Head of caudate nucleus (tissue), 42 donors: Measurements from ENCODE around the gene TTLL11.
A peak's percentile ranks its signal among the peaks of the same experiment; 100 is the strongest.

Source experiments
- DNase-seq, 42 donors: peaks; one replicate each; pipeline versions ENCODE4 v3.0.0 to v3.0.0-alpha.2; 2020 to 2021; ENCODE audit warnings: mixed read lengths in 7 of 42
- intact Hi-C: fragments of 100-400 bp; cut with DNase I; formaldehyde crosslinking; loops from one replicate; pipeline ENCODE4 v1.15.0; 2022

The TTLL11 gene

DNA sequence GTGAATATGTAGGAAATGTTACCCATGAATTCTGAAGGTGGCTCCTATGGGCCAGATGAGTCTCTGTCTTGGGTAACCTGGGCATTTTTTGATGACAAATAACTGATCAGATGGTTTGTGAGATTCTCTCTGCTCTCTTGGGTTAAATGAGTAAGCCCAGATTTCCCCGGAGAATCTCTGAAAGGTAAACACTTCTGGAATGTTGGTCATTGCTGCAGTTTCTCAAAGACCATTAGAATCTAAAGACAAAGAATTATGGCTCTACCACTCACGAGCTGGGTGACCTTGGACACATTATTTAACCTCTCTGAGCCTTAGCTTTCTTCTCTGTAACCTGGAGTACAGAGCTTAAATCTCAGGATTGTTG is 250.5 kb downstream of the TTLL11 start:
- intact Hi-C loops, result no loop called here
- DNase-seq, result no peak

GRCh38 chr9:121841771-121842611 is 251.1 kb downstream of the TTLL11 start:
- peak in 8 of 42 donors; percentile 3 to 35 (median 16) for DNase-seq
- intact Hi-C loops, result no loop called here

GRCh38 chr9:121840838-121841760 is 252.0 kb downstream of the TTLL11 start:
- intact Hi-C loops, result no loop called here
- peak in 40 of 42 donors; percentile 50 to 92 (median 74) for DNase-seq

GRCh38 chr9:121839726-121840500 is 253.2 kb downstream of the TTLL11 start:
- DNase-seq, result peak in 13 of 42 donors; percentile 9 to 60 (median 31)
- intact Hi-C loops, result no loop called here

- intact Hi-C loops, result no loop called here
- DNase-seq, result peak in 30 of 42 donors; percentile 7 to 84 (median 56)
Observed at GRCh38 chr9:121838746-121839669, 254.1 kb downstream of the TTLL11 start.

GRCh38 chr9:121837113-121837961 is 255.8 kb downstream of the TTLL11 start:
- intact Hi-C loops, result no loop called here
- peak in 41 of 42 donors; percentile 21 to 90 (median 66) for DNase-seq

GRCh38 chr9:121836366-121836885 is 256.7 kb downstream of the TTLL11 start:
- peak in 9 of 42 donors; percentile 2 to 34 (median 8) for DNase-seq
- intact Hi-C loops, result no loop called here

GRCh38 chr9:121835587-121836365 is 257.3 kb downstream of the TTLL11 start:
- intact Hi-C loops, result no loop called here
- peak in 5 of 42 donors; percentile 2 to 20 (median 5) for DNase-seq

- intact Hi-C loops, result no loop called here
- DNase-seq, result peak in 11 of 42 donors; percentile 1 to 30 (median 14)
Observed at GRCh38 chr9:121833061-121833460, 260.0 kb downstream of the TTLL11 start.

- peak in 6 of 42 donors; percentile 2 to 13 (median 8) for DNase-seq
- intact Hi-C loops, result no loop called here
Observed at GRCh38 chr9:121831869-121832268, 261.2 kb downstream of the TTLL11 start.

GRCh38 chr9:121830441-121831140 is 262.5 kb downstream of the TTLL11 start:
- intact Hi-C loops, result no loop called here
- peak in 10 of 42 donors; percentile 2 to 41 (median 14) for DNase-seq

- DNase-seq, result peak in 14 of 42 donors; percentile 1 to 60 (median 22)
- intact Hi-C loops, result no loop called here
Observed at GRCh38 chr9:121827251-121827967, 265.7 kb downstream of the TTLL11 start.

DNA sequence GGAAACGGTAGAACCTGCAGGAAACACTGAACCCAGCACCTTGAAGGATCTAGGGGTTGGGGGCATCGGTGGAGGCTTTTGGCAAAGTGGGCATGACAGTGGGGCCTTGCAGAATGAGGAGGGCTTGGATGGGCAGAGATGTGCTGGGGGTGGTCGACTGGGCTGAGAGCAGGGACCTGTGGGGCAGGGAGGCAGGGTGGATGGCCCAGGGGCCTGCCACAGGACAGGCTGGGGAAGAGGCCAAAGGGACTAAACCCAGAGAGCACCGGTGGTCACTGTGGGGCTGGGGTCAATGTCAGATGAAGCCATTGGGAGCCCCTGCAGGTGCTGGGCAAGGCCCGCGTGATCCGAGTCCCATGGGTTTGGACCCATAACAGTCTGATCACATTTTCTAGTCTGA is 266.4 kb downstream of the TTLL11 start:
- peak in 12 of 42 donors; percentile 0 to 39 (median 10) for DNase-seq
- intact Hi-C loops, result no loop called here

DNA sequence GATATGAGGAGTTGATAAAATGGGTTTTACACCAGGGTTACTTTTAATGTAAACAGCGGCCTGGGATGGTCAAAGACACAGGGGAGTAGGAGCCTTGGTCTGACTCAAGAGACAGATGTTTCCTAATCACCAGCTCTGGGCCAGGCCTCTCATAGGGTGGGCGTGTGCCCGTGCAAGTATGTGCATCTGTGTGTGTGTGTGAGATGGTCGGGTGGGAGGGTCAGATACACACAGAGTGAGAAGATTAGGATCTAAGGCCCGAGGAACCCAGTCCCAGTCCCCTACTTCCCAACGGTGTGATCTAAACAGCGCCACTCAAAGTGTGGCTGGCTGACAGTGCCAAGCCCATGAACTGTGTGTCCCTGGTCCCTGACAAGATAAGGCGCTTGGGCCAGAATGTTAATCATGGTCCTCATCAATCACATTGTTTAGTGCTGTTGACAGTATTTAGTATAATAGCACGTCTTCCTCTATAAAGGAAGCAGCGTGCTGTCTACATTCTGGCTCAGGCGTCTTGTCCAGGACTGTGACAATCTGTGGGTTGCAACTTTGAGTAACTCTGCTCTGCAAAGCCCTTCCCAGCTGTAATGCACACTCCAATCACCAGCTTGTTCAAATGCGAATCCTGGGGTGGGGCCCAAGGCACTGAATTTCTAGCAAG is 267.9 kb downstream of the TTLL11 start:
- intact Hi-C loops, result no loop called here
- DNase-seq, result peak in 13 of 42 donors; percentile 1 to 39 (median 13)
